MG63 (cell line): ENCODE data around the gene SCN10A. TPM values are rescaled to one million over a fixed set of nuclear protein-coding genes. Genes with fewer than 3 reads are reported as not detected.

Experiments used
- DNase-seq: peaks from one replicate; pipeline ENCODE4 v3.0.0-alpha.2; 2020
- H3K27me3 ChIP-seq: fragments of 250-450 bp; sonication (Bioruptor Pico); 2 replicates; pipeline ENCODE4 v1.5.1; 2020; ENCODE audit warnings: mild to moderate bottlenecking, moderate library complexity
- H3K36me3 ChIP-seq: fragments of 250-450 bp; sonication (Bioruptor Pico); 2 replicates; pipeline ENCODE4 v1.5.1; 2020; ENCODE audit warnings: mild to moderate bottlenecking, moderate library complexity
- H3K4me3 ChIP-seq: fragments of 250-450 bp; sonication (Bioruptor Pico); 2 replicates; pipeline ENCODE4 v1.5.1; 2020; ENCODE audit warnings: mild to moderate bottlenecking, moderate library complexity
- H3K9me3 ChIP-seq: fragments of 250-450 bp; sonication (Bioruptor Pico); 2 replicates; pipeline ENCODE4 v1.5.1; 2020; ENCODE audit warnings: mild to moderate bottlenecking, moderate library complexity
- total RNA-seq: library from RNA; depleted of rRNA; stranded (reverse); fragments of >200 nt; shearing (Covaris generic); gene quantifications from 2 replicates; pipeline ENCODE4 v1.2.3, GENCODE V29; 2014; ENCODE audit warnings: low replicate concordance

The SCN10A gene
- total RNA-seq, 1 experiment from 2014 or later = not detected

DNA sequence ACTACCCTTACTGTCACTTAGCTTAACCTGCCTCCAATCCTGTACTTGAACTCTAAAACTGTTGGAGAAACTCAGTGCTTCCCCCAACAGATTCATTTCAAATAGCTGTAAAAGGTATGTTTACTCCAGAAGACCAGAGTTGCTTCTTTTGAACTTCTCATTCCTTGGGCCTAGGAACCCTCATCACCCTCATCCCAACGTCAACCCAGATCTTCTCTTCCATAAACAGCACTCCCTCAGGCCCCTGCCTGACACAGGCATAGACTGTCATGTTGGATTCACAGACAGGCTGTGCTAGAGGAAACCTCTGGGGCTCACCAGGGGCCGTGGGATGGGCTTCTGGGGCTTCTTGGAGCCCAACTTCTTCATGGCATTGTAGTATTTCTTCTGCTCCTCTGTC is 109.1 kb downstream of the SCN10A start:
- DNase-seq = no peak
- Histone ChIP-seq H3K4me3 (no peak overlapping the region), H3K9me3 (no peaks in the 10 kb centered on the region), H3K36me3 (no peaks in the 10 kb centered on the region), H3K27me3 (no peaks in the 10 kb centered on the region; the same call in 1 of the 2 replicates)

DNA sequence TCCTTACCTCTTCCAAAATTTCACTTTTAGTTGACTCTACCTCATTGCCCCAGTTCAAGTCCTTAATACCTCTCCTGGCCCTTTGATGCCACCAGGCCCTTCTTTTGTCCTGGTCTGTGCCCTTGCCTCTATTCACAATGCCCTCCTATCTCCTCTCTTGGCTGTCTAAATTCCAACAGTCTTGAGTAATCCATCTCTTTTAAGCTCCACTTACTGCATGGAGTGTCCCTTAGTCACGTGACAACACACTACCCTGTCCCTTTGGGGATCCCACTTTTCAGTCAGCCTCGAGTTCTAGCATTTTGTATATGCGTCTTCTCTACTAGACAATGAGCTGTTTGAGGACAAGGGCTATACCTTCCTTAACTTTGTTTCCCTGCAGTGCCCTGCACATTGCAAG is 113.8 kb downstream of the SCN10A start:
- DNase-seq = no peak
- Histone ChIP-seq H3K9me3 (no peaks in the 10 kb centered on the region), H3K4me3 (no peak overlapping the region), H3K36me3 (no peaks in the 10 kb centered on the region), H3K27me3 (no peaks in the 10 kb centered on the region)

DNA sequence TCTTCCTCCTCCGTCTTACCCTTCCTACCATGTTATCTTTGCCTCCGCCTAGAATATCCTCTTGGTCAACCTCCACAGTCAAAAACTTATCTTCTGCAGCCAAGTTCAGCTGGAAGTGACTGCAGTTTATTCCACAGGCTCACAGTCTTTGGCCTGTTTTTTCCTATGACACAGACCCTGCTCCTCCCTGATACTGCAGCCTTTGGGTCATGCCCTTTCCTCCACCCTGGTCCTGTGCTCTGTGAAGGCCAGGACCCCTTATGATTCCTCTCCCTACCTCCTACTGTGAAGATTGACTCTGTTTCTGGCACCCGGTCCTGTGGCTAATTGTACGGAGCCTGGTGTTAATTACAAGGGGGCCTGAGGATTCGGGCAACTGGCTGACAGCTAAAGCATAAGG is 117.3 kb downstream of the SCN10A start:
- DNase-seq = no peak
- no peaks in the 10 kb centered on the region for H3K27me3 ChIP-seq

DNA sequence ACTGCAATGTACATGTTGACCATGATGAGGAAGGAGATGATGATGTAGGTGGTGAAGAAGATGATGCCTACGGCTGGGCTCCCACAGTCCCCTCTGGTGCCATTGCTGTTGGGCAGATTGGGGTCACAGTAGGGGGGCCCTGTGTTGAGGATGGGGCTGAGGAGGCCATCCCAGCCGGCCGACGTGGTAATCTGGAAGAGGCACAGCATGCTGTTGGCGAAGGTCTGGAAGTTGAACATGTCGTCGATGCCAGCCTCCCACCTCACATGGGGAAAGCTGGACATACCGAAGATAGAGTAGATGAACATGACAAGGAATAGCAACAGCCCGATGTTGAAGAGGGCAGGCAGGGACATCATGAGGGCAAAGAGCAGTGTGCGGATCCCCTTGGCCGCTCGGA is 118.0 kb downstream of the SCN10A start:
- no peaks in the 10 kb centered on the region for H3K36me3 ChIP-seq
- no peaks in the 10 kb centered on the region for H3K9me3 ChIP-seq
- no peak overlapping the region for H3K4me3 ChIP-seq
- no peak for DNase-seq
- no peaks in the 10 kb centered on the region for H3K27me3 ChIP-seq

More for the DNA sequence above, 117.3 kb downstream of the SCN10A start:
- Histone ChIP-seq H3K36me3 (no peaks in the 10 kb centered on the region), H3K4me3 (no peak overlapping the region), H3K9me3 (no peaks in the 10 kb centered on the region)

DNA sequence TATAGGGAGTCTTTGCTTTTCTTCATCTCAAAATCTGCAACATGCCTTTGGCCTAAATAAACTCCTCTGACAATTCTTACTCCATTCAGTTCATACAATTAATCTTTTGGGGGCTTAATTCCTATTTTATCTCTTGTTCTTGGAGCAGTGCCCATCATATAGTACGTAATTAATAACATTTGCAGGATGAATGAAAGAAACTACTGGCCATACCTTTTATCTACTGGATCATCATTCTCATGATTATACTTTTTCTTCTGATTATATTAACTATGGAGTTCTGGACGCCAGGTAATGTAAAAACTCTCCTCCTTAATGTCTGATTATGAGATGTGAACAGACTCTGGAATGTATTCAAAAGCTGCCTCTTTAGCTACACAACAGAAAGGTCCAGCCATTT is 120.0 kb downstream of the SCN10A start:
- no peak for DNase-seq
- H3K4me3 ChIP-seq = no peak overlapping the region
- no peaks in the 10 kb centered on the region for H3K27me3 ChIP-seq
- no peaks in the 10 kb centered on the region for H3K36me3 ChIP-seq
- no peaks in the 10 kb centered on the region for H3K9me3 ChIP-seq

DNA sequence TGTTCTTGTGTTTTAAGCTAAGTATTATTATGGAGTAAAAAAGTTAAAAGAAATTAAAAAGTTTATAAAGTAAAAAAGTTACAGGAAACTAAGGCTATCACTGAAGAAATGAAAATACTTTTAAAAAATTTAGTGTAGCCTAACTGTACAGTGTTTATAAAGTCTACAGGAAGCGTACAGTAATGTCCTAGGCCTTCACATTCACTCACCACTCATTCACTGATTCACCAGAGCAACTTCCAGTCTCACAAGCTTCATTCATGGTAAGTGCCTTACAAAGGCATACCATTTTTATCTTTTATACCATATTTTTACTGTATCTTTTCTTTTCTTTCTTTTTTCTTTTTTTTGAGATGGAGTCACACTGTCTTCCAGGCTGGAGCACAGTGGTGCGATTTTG is 125.8 kb downstream of the SCN10A start:
- H3K36me3 ChIP-seq = no peaks in the 10 kb centered on the region
- no peaks in the 10 kb centered on the region for H3K27me3 ChIP-seq
- no peak for DNase-seq
- H3K4me3 ChIP-seq = no peak overlapping the region
- H3K9me3 ChIP-seq = no peaks in the 10 kb centered on the region

DNA sequence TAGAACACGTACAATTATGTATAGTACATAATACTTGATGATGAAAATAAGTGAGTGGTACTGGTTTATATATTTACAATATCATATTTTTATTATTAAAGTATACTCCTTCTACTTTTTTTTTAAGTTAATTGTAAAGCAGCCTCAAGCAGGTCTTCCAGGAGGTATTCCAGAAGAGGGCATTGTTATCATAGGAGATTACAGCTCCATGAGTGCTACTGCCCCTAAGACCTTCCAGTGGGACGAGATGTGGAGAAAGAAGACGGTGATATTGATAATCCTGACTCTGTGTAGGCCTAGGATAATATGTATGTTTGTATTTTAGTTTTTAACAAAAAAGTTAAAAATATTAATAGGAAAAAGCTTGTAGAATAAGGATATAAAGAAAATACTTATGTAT is 126.2 kb downstream of the SCN10A start:
- H3K36me3 ChIP-seq = no peaks in the 10 kb centered on the region
- no peaks in the 10 kb centered on the region for H3K27me3 ChIP-seq
- H3K9me3 ChIP-seq = no peaks in the 10 kb centered on the region
- no peak overlapping the region for H3K4me3 ChIP-seq
- DNase-seq = no peak

DNA sequence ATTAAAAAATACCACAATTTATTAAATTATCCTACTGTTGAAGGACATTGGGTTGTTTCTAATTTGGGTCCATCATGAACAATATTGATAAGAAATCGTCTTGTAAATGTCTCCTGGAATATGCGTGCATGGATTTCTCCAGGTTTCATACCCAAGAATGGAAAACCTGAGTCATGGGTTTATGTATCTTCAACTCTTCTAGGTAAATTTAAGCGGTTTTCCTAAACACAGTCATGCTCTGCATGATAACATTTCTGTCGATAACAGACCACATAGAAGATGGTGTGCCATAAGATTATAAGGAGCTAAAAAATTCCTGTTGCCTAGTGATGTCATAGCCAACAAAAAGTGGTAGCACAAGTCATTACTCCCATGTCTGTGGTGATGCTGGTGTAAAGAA is 126.7 kb downstream of the SCN10A start:
- Histone ChIP-seq H3K9me3 (no peaks in the 10 kb centered on the region), H3K36me3 (no peaks in the 10 kb centered on the region), H3K4me3 (no peak overlapping the region), H3K27me3 (no peaks in the 10 kb centered on the region)
- no peak for DNase-seq

DNA sequence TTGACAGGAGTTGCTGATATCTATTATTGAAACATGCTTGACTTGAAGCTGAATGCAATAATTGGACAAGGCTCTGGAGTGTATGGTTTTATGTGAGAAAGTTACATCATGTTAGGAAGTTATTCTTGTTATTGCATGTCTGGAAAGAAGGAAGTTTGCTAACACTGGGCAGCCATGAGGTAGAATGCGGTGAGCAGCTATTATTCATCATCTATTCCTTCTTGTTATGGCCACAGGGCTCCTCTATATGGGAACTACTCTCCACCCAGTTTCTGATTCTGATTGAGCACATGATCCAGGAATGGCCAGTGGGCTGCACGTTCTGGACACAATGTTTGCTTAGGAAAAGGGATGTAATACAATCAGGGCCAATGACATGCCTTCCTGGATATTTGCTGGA is 128.7 kb downstream of the SCN10A start:
- Histone ChIP-seq H3K9me3 (no peaks in the 10 kb centered on the region), H3K36me3 (no peaks in the 10 kb centered on the region), H3K4me3 (no peak overlapping the region), H3K27me3 (no peaks in the 10 kb centered on the region)
- no peak for DNase-seq

DNA sequence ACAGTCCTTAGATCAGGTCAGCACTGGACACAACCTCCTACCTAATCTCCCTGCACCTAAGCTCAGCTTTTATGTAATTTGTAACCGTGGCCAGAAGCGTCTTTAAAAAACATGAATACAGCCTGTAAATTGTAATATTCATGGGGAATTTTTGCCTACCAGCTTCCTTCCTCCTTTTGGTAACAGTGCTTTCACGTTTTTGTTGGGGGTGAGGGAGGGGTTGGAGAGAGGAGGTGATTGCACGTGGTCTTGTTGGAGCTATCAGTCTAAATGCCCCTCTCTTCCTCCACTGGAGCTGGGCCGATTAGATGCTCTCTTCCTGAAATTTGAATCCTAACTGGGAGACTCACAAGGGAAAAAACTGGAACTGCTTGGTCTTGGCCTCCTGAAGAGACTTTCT is 131.5 kb downstream of the SCN10A start:
- no peak overlapping the region for H3K4me3 ChIP-seq
- H3K36me3 ChIP-seq = no peaks in the 10 kb centered on the region
- H3K9me3 ChIP-seq = no peaks in the 10 kb centered on the region
- no peaks in the 10 kb centered on the region for H3K27me3 ChIP-seq
- no peak for DNase-seq

DNA sequence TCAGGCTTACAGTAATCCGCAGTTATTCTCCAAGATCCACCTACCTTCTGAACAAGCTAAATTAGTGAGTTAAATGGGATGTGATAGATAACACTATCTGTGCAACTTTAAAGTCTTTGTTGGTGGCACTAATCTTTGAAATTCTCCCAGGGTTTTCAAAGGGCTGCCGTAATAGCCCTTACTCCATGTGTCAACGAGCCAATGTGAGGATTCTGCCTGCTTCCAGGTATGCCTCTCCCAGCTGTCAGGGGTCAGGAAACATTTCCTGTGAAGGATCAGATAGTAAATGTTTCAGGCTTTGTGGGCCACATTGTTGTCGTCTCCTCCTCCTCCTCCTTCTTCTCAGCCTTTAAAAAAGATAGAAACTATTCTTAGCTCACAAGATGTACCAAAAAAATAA is 146.3 kb downstream of the SCN10A start:
- no peaks in the 10 kb centered on the region for H3K27me3 ChIP-seq
- H3K4me3 ChIP-seq = no peak overlapping the region
- H3K9me3 ChIP-seq = no peaks in the 10 kb centered on the region
- no peaks in the 10 kb centered on the region for H3K36me3 ChIP-seq
- no peak for DNase-seq

DNA sequence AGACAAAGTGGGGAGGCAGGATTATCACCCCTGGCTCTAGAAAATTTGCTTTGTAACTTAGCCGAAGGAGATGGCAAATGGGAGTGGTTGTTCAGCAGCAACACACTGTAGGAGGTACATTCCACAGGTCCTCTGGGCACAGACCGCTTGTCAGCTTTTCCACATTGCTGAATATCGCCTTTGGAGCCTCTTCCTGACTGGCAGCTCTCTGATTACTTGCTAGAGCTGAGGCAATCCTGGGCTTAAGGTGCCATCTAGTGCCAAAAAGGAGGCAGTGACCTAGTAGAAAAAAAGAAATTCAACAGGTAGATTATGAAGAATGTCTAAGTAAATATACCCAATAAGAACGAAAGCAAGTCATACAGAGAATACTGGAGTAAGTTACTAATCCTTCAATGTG is 153.5 kb downstream of the SCN10A start:
- H3K9me3 ChIP-seq = peaks cover 2% of the 10 kb centered on the region; the same call in 1 of the 2 replicates
- H3K4me3 ChIP-seq = no peak overlapping the region
- H3K27me3 ChIP-seq = no peaks in the 10 kb centered on the region
- peak; percentile 3 for DNase-seq
- H3K36me3 ChIP-seq = no peaks in the 10 kb centered on the region

DNA sequence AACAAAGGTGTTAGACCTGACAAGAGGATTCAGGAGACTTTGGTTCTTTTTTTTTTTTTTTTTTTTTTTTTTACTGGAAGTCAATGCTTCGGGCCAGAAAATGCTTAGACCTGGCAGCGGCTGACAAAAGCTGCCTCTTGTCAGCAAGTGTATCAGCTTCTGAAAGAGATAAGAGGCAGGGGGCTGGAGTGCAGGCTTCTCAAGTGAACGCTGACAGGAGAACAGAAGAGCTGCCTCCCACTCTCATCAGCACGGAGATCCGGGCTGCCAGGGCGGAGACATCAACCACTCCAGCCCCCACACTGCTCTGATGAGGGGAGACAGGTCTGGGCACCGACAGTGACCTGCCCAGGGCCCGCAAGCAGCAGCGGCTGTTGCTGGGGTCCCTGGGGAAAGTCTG is 157.2 kb downstream of the SCN10A start:
- Histone ChIP-seq H3K27me3 (no peaks in the 10 kb centered on the region), H3K4me3 (no peak overlapping the region), H3K9me3 (peaks cover 2% of the 10 kb centered on the region; the same call in 1 of the 2 replicates), H3K36me3 (no peaks in the 10 kb centered on the region)
- no peak for DNase-seq

DNA sequence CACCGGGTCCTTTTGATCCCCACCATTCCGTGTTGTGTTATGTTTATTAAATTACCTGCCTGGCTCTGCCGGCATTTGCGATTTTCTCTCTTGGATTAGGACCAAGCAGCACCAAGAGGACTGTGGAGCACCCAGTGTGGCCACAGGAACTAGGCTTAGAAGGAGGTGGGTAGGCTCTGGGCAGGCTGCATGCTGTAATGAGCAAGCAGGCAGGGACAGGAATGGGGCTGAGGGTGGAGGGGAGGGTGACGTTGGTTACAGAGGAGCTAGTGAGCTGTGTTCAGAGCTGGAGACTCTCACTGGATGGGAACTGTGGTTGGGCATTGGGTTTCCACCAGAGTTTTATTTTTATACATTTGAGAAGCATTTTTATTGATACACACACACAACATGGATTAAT is 158.6 kb downstream of the SCN10A start:
- Histone ChIP-seq H3K27me3 (no peaks in the 10 kb centered on the region), H3K9me3 (no peaks in the 10 kb centered on the region), H3K4me3 (no peak overlapping the region), H3K36me3 (no peaks in the 10 kb centered on the region)
- no peak for DNase-seq

DNA sequence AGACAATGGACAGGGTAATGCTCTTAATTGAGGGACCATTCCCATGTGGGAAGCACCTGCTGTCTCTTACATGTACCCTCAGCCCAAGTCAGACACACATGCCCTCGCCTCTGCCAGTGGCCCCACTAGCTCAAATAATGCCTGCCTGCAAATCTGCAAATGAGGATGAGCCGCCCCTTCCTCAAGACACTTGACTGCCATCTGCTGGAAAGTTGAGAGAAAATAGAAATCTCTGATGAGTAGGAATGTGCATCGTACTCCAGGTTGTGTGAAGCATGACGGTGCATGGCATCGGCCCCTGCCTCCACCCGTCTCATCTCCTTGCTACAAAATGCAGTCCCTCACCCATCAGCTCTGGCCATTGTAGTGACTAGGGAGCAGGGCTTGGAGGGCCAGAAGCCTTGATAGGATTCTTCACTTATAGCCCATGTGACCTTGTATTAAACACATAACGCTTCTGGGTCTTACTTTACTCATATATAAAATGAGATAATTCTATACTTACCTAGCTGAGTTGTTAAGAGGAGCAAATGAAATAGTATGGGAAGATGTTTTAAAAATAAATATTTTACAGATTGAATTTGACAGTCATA is 160.2 kb downstream of the SCN10A start:
- no peaks in the 10 kb centered on the region for H3K36me3 ChIP-seq
- H3K4me3 ChIP-seq = no peak overlapping the region
- no peaks in the 10 kb centered on the region for H3K27me3 ChIP-seq
- peak; percentile 1 for DNase-seq
- no peaks in the 10 kb centered on the region for H3K9me3 ChIP-seq

DNA sequence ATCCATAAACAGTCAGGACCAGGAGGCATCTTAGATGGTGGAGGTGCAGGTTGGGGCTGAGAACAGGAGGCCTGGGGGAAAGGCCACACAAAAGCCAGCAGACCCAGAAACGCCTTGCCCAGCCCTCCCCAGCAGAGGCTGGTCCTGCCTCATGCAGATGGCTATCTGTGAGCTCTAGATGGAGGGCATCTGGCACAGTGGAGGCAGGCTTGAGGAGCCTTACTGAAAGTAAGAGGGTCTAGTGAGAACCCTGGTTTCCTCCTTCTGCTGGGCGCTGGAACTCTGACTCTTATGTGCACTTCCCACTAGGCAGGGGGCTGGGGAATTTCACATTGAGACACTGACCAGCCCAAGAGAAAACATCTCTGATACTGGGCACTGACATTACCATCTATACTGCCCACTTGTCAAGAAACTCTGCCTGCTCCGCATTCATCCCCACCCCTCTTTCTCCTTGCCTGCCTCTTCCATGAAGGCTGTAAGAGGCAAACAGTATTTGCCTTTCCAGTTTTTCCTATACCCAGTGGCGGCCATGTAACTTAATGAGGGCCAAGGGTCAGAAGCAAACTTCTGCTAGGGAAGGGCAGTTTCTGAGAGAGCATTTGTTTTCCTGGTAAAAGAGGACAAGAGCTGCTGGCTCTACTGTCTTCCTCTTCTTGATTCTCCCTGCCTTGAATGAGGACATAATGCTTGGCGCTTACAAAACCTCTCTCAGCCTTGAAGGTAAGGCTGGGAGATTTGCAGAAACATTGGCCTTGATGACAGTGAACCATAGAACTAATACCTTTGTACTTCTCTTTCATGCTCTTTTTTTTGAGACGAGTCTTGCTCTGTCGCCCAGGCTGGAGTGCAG is 162.1 kb downstream of the SCN10A start:
- H3K27me3 ChIP-seq = peaks cover 2% of the 10 kb centered on the region; the same call in 1 of the 2 replicates
- no peak for DNase-seq
- no peaks in the 10 kb centered on the region for H3K36me3 ChIP-seq
- no peak overlapping the region for H3K4me3 ChIP-seq
- no peaks in the 10 kb centered on the region for H3K9me3 ChIP-seq

DNA sequence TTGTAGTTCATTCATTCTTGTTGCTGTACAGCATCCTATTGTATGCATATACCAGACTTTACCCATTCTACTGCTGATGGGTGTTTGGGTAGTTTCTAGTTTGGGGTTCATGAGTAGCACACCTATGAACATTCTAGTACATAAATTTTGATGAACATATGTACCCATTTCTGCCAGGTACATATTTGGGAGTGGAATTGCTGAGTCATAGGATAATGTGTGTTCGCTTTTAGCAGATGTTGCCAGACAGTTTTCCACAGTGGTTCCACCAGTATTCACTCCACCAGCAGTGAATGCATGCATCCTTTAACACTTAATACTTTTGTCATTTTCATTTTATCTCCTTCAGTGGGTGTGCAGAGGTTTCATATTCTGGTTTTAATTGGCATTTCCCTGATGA is 163.1 kb downstream of the SCN10A start:
- H3K36me3 ChIP-seq = no peaks in the 10 kb centered on the region
- H3K27me3 ChIP-seq = peaks cover 3% of the 10 kb centered on the region; the same call in 1 of the 2 replicates
- no peaks in the 10 kb centered on the region for H3K9me3 ChIP-seq
- no peak for DNase-seq
- no peak overlapping the region for H3K4me3 ChIP-seq
